ENCODE data around the gene AP3D1.

The AP3D1 gene

DNA sequence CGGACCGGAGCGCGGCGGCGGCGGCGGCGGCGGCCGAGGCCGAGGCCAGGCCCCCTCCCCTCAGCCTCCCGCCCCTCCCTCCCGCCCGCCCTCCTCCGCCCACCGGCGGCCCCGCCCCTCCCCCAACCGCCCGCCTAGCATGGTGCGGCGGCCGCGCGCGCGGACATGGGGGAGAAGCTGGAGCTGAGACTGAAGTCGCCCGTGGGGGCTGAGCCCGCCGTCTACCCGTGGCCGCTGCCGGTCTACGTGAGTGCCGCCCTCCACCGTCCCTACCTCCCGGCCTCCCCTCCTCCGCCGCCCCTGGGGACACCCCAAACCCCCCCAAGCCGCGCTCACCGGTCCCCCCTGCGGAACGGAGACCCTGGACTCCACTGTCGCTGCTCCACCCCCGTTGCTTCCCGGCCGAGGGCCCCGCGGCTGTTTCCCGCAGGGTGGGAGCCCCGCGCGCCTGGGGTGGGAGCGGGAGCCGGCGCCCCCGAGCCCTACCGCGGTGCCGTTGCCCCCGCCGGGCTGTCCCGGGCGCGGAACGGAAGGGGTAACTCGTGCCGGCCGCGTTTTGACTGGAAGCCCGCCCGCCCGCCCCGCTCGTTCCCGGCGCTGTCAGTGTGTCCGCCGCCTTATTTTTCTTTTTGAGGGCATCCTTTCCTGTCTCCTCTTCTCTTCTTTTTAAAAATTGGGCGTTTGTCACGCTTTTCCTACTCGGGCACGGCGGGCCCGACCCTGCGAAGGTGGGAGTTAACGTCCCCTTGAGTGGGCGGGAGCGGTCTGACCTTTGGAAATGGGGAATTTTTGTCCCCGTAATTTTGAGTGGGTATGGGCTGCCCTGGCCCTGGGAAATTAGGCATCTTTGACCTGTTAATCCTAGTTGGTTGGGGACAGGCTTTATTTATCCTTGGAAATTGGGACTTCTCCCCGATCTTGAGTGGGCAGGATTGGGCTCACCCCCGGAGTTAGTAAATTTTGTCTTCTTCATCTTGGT is 12.9 kb upstream of the AP3D1 start:
- in situ Hi-C loops (cut with HindIII; ENCODE audit: low pct_ligation_motif_present, low pct_unique_long_range_greater_than_20kb, low sequenced_read_pairs): no loop called here

DNA sequence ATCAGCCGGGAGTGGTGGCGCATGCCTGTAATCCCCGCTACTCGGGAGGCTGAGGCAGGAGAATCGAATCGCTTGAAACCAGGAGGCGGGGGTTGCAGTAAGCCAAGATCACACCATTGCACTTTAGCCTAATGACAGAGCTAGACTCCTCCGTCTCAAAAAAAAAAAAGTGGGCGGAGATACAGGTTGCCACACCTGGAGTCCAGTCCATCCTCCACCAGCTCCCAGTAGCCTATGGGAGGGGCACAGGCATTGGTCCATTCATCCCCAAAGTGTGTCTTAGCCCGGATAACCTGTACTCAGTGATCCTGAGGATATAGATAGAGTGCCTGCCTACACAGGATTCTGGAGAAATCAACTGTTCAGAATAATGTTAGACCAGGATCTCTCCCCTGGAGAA is 9.0 kb upstream of the AP3D1 start:
- no peak for DNase-seq
- in situ Hi-C loops (cut with HindIII; ENCODE audit: low pct_ligation_motif_present, low pct_unique_long_range_greater_than_20kb, low sequenced_read_pairs): no loop called here

More for the DNA sequence above, 12.9 kb upstream of the AP3D1 start:
- DNase-seq: peak; percentile 31

- DNase-seq: no peak
- in situ Hi-C loops (cut with HindIII; ENCODE audit: low pct_ligation_motif_present, low pct_unique_long_range_greater_than_20kb, low sequenced_read_pairs): no loop called here
These were observed 6.1 kb upstream of the AP3D1 start for GRCh38 chr19:2157452-2157851.

DNA sequence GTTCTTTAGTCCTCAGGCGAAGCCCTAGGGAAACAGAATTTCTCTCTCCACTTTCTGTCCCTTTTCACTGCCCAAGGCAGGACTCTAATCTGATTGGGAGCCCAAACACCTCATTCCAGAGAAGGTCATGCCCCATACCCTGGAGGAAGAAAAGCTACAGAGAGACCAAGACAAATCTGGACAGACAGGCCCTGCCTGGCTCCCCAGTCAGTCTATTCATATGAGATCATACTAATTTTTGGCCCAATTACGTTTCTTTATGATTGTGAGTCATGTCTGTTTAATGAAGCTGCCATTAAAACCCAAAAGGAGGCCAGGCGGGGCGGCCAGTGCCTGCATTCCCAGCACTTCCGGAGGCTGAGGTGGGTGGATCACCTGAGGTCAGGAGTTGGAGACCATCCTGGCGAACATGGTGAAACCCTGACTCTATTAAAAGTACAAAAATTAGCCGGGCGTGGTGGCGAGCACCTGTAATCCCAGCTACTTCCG is 3.3 kb upstream of the AP3D1 start:
- no peak for DNase-seq
- in situ Hi-C loops (cut with HindIII; ENCODE audit: low pct_ligation_motif_present, low pct_unique_long_range_greater_than_20kb, low sequenced_read_pairs): no loop called here

GRCh38 chr19:2150794-2151338 is 500 bp downstream of the AP3D1 start:
- peak; percentile 4 for DNase-seq
- in situ Hi-C loops (cut with HindIII; ENCODE audit: low pct_ligation_motif_present, low pct_unique_long_range_greater_than_20kb, low sequenced_read_pairs): no loop called here

- DNase-seq: peak; percentile 20
- in situ Hi-C loops (cut with HindIII; ENCODE audit: low pct_ligation_motif_present, low pct_unique_long_range_greater_than_20kb, low sequenced_read_pairs): no loop called here
These were observed 1.2 kb downstream of the AP3D1 start for GRCh38 chr19:2149980-2150793.

GRCh38 chr19:2148482-2149135 is 2.8 kb downstream of the AP3D1 start:
- DNase-seq: no peak
- in situ Hi-C loops (cut with HindIII; ENCODE audit: low pct_ligation_motif_present, low pct_unique_long_range_greater_than_20kb, low sequenced_read_pairs): no loop called here

DNA sequence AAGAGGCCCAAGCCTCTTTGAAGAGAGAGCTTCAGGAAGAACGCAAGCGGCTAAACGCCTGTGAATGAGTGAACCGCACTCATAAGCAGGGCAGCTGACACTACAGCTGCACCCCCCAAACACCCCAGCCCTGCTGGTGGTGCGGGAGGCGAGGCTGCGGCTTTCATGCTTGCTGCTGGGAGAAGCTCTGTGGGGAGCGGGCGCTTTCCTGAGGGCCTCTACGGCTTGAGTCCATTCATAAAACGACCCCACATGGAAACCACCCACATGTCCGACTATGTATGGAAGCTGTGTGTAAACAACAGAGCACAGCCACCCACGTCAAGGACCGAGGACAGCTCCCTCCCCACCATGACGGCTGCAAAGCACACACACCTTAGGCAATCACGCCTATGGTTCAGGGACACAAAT is 5.5 kb downstream of the AP3D1 start:
- no peak for DNase-seq
- in situ Hi-C loops (cut with HindIII; ENCODE audit: low pct_ligation_motif_present, low pct_unique_long_range_greater_than_20kb, low sequenced_read_pairs): no loop called here

DNA sequence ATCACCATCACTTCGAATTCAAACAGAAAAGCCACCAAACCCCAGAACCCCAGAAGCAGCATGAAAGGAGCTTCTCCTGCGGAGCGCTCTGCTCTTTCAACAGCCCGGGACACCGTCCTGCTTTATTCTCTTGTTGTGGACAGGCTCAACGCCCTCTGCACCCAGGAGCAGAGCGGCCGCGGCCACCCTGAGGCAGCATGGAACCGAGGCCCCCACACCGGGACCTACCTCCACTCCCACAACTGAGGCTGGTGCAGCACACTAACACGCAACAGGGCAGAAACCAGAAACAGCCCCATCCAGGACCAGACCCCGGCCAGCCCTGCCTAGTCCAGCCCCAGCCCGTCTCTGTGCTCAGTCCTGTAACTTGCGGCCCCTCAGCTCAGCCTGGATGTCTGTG is 7.2 kb downstream of the AP3D1 start:
- in situ Hi-C loops (cut with HindIII; ENCODE audit: low pct_ligation_motif_present, low pct_unique_long_range_greater_than_20kb, low sequenced_read_pairs): no loop called here
- DNase-seq: no peak

DNA sequence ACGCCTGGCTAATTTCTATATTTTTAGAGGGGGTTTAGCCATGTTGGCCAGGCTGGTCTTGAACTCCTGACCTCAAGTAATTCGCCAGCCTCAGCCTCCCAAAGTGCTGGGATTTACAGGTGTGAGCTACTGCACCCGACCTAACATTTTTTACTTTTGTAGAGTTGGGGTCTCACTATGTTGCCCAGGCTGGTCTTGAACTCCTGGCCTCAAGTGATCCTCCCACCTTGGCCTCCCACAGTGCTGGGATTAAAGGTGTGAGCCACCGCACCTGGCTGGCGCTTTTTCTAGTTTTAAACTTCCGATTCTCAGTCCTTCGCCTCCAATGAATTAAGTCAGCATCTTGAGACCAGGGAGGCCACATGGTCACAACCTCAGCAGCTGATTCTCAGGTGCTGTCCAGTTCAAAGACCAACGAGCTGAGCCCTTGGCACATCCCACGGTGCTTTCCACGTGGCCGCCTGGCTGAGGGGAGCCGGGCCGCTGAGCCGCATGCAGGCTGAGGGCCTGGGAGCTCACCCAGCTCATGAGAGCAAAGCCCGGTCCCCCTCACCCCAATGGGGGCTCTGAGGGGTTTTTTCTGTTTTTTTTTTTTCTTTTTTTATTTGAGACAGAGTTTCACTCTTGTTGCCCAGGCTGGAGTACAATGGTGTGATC is 9.1 kb downstream of the AP3D1 start:
- no peak for DNase-seq
- in situ Hi-C loops (cut with HindIII; ENCODE audit: low pct_ligation_motif_present, low pct_unique_long_range_greater_than_20kb, low sequenced_read_pairs): no loop called here

DNA sequence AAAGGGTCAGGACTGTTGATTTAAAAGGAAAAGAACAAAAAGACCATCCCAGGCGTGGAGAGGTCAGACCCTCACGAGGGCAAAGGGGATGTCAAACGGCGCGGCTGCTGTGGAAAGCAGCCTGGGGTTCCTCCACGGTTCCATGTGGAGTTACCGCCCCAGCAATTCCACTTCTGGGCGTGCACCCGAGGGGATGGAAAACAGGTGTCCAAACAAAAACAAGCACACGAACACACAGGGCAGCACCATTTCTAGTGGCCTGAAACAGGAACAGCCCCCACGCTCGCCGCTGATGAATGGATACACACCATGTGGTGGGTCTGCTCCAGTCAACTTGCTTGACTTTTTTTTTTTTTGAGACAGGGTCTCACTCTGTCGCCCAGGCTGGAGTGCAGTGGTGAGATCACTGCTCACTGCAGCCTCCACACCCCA is 11.2 kb downstream of the AP3D1 start:
- no peak for DNase-seq
- in situ Hi-C loops (cut with HindIII; ENCODE audit: low pct_ligation_motif_present, low pct_unique_long_range_greater_than_20kb, low sequenced_read_pairs): no loop called here

- in situ Hi-C loops (cut with HindIII; ENCODE audit: low pct_ligation_motif_present, low pct_unique_long_range_greater_than_20kb, low sequenced_read_pairs): no loop called here
- no peak for DNase-seq
These were observed 11.8 kb downstream of the AP3D1 start for GRCh38 chr19:2139385-2140137.

GRCh38 chr19:2138061-2138728 is 13.2 kb downstream of the AP3D1 start:
- in situ Hi-C loops (cut with HindIII; ENCODE audit: low pct_ligation_motif_present, low pct_unique_long_range_greater_than_20kb, low sequenced_read_pairs): no loop called here
- DNase-seq: no peak

GRCh38 chr19:2136796-2137195 is 14.6 kb downstream of the AP3D1 start:
- in situ Hi-C loops (cut with HindIII; ENCODE audit: low pct_ligation_motif_present, low pct_unique_long_range_greater_than_20kb, low sequenced_read_pairs): no loop called here
- DNase-seq: no peak

DNA sequence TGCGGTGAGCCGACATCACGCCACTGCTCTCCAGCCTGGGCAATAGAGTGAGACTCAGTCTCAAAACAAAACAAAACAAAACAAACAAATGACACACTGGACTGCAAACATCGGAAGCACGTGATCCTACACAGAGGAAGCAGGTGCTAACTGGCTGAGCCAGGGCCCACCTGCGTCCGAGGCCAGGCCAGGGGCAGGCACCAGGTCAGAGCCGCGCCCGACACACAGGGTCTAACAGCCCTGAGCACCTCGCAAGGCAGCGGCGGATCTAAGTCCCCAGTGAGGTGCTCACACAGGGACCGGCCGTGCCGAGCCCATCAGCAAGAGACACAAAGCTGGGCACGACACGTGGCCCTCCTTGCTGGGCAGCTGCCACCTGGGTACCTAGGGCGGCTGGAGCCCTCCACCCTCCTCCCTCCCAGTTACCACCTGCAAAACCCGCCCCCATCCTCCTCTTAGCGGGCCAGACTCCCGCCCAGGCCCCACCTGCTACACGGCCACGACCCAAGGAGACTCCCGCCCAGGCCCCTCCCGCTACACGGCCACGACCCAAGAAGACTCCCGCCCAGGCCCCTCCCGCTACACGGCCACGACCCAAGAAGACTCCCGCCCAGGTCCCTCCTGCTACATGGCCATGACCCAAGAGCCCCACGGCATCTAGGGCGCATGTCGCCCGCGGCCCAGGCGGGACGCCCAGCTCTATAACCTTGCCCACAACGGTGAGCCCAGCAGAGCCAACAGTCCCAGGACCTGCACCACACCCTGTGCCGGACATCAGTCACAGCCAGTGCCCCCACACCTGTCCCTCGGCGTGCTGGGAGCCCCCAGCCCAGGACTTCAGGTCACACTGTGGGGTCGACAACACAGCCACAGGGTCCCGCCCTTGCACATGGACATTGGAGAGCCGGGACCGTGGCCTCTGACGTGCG is 15.6 kb downstream of the AP3D1 start:
- in situ Hi-C loops (cut with HindIII; ENCODE audit: low pct_ligation_motif_present, low pct_unique_long_range_greater_than_20kb, low sequenced_read_pairs): no loop called here
- no peak for DNase-seq
